Measurements from ENCODE around the gene SORCS2. TPM values are rescaled to one million over a fixed set of nuclear protein-coding genes. Genes with fewer than 3 reads are reported as not detected.

The SORCS2 gene
- total RNA-seq, 4 donors from 2014 or later, result 0.07 to 1.2 (median 0.11) TPM

GRCh38 chr4:7505116-7505900 is 313.0 kb downstream of the SORCS2 start:
- ATAC-seq, result no peak
- no peak for TF ChIP-seq POLR2A (IDR thresholded peaks at IDR 0.05)
- TF ChIP-seq, protein P1, sequence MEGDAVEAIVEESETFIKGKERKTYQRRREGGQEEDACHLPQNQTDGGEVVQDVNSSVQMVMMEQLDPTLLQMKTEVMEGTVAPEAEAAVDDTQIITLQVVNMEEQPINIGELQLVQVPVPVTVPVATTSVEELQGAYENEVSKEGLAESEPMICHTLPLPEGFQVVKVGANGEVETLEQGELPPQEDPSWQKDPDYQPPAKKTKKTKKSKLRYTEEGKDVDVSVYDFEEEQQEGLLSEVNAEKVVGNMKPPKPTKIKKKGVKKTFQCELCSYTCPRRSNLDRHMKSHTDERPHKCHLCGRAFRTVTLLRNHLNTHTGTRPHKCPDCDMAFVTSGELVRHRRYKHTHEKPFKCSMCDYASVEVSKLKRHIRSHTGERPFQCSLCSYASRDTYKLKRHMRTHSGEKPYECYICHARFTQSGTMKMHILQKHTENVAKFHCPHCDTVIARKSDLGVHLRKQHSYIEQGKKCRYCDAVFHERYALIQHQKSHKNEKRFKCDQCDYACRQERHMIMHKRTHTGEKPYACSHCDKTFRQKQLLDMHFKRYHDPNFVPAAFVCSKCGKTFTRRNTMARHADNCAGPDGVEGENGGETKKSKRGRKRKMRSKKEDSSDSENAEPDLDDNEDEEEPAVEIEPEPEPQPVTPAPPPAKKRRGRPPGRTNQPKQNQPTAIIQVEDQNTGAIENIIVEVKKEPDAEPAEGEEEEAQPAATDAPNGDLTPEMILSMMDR (IDR thresholded peaks at IDR 0.05 in 4 of 5, conservative IDR thresholded peaks at IDR 0.05 in 1 of 5), result no peak
- Histone ChIP-seq H3K4me1 (no peaks in the 10 kb centered on the region), H3K4me3 (no peak overlapping the region), H3K9me3 (no peaks in the 10 kb centered on the region), H3K27me3 (peaks cover 0 to 14% (median 6%) of the 10 kb centered on the region in 3 donors), H3K36me3 (no peaks in the 10 kb centered on the region), H3K27ac (no peak overlapping the region)
- intact Hi-C loops (cut with DNase I; ENCODE audit: low total_unique reads) (no loop called here), in situ Hi-C loops (cut with MboI; ENCODE audit: low sequenced_read_pairs in 4 of 4) (no loop called here)
- DNase-seq, result no peak

DNA sequence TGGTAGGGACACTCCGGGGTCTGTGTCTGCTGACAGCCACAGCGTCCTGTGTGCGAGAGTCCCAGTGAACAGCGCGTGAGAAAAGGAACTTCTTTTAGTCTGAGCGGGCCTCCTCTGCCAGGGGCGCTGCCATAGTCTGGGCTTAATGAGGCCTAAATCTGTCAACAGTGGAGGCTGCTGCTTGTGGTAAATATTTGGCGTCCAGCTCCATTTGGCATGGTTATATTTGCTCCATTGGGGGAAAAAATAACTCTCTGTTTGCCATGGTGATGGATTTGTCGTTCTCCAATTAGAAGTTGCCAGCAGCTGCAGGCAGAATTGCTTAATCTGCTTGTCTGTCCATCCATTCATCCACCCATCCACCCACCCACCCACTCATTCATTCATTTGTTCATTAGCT is 313.8 kb downstream of the SORCS2 start:
- intact Hi-C loops (cut with DNase I; ENCODE audit: low total_unique reads) (no loop called here), in situ Hi-C loops (cut with MboI; ENCODE audit: low sequenced_read_pairs in 4 of 4) (no loop called here)
- Histone ChIP-seq H3K4me1 (no peaks in the 10 kb centered on the region), H3K36me3 (no peaks in the 10 kb centered on the region), H3K27me3 (peaks cover 0 to 14% (median 6%) of the 10 kb centered on the region in 3 donors), H3K27ac (no peak overlapping the region), H3K4me3 (no peak overlapping the region), H3K9me3 (no peaks in the 10 kb centered on the region)
- ATAC-seq (no peak), DNase-seq (no peak)
- TF ChIP-seq POLR2A (IDR thresholded peaks at IDR 0.05), result no peak
- TF ChIP-seq, protein P1 (IDR thresholded peaks at IDR 0.05 in 4 of 5, conservative IDR thresholded peaks at IDR 0.05 in 1 of 5), result no peak

- ATAC-seq (no peak), DNase-seq (no peak)
- H3K27ac ChIP-seq, result no peak overlapping the region
- intact Hi-C loops (cut with DNase I; ENCODE audit: low total_unique reads), result no loop called here
- H3K4me1 ChIP-seq, result no peaks in the 10 kb centered on the region
- H3K4me3 ChIP-seq, result no peak overlapping the region
- no peak for TF ChIP-seq POLR2A (IDR thresholded peaks at IDR 0.05)
- in situ Hi-C loops (cut with MboI; ENCODE audit: low sequenced_read_pairs in 4 of 4), result no loop called here
- no peaks in the 10 kb centered on the region for H3K9me3 ChIP-seq
- peaks cover 0 to 14% (median 6%) of the 10 kb centered on the region in 3 donors for H3K27me3 ChIP-seq
- no peaks in the 10 kb centered on the region for H3K36me3 ChIP-seq
These were observed 314.2 kb downstream of the SORCS2 start for GRCh38 chr4:7506572-7506971.

DNA sequence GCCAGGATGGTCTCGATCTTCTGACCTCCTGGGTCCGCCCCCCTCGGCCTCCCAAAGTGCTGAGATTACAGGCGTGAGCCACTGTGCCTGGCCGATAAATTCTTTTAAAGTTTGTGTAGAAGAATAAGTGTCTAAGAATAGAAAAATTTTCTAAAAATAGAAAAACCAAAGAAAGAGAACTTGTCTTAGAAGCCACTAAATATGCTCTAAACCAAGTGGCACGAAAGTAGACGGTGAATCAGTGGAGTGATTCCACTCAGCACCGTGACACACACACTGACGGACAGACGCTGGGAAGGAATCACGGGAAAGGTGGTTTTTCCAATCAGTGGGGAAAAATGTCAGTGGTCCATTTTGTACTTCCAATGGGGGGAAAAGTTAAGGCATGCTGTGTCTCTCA is 315.0 kb downstream of the SORCS2 start:
- Histone ChIP-seq H3K9me3 (no peaks in the 10 kb centered on the region), H3K27ac (no peak overlapping the region), H3K27me3 (peaks cover 0 to 14% (median 6%) of the 10 kb centered on the region in 3 donors), H3K36me3 (no peaks in the 10 kb centered on the region), H3K4me3 (no peak overlapping the region), H3K4me1 (no peaks in the 10 kb centered on the region)
- DNase-seq (no peak), ATAC-seq (no peak)
- in situ Hi-C loops (cut with MboI; ENCODE audit: low sequenced_read_pairs in 4 of 4), result no loop called here
- intact Hi-C loops (cut with DNase I; ENCODE audit: low total_unique reads), result no loop called here
- no peak for TF ChIP-seq POLR2A (IDR thresholded peaks at IDR 0.05)
- TF ChIP-seq, protein P1 (IDR thresholded peaks at IDR 0.05 in 4 of 5, conservative IDR thresholded peaks at IDR 0.05 in 1 of 5), result no peak

DNA sequence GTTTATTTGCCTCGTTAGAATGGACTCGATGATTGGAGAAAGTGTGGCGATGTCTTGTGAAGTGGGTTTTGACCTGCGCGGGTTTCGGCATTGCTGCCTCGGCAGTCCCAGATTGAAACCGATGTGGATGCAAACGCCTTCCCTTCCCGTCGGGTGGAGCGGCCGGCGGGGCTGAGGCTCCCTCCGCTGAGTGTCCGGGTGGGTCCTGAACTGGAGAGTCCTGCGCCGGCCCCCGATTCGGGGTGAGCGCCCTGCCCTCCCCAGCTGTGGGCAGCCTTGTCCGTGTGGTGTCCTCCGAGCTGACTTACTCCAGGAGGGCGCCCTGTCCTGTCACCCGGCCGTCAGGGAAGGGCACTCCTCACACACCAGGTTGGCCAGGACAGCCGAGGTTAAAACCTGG is 317.7 kb downstream of the SORCS2 start:
- ATAC-seq (no peak), DNase-seq (no peak)
- Histone ChIP-seq H3K36me3 (no peaks in the 10 kb centered on the region), H3K9me3 (no peaks in the 10 kb centered on the region), H3K4me3 (no peak overlapping the region), H3K4me1 (no peaks in the 10 kb centered on the region), H3K27ac (no peak overlapping the region), H3K27me3 (peaks cover 0 to 12% (median 6%) of the 10 kb centered on the region in 3 donors)
- in situ Hi-C loops (cut with MboI; ENCODE audit: low sequenced_read_pairs in 4 of 4), result no loop called here
- TF ChIP-seq, protein P1 (IDR thresholded peaks at IDR 0.05 in 4 of 5, conservative IDR thresholded peaks at IDR 0.05 in 1 of 5), result no peak
- no peak for TF ChIP-seq POLR2A (IDR thresholded peaks at IDR 0.05)
- intact Hi-C loops (cut with DNase I; ENCODE audit: low total_unique reads), result no loop called here

Data from gastrocnemius medialis (tissue), 4 donors.